HG02798 (cell line): Measurements from ENCODE around the gene LBR.
"Not testable (repeated sequence)": the region's sequence is repeated elsewhere in the genome, so short reads cannot be mapped to it uniquely, and the experiment has no call there.

Experiments
- ATAC-seq: cut with Tn5 transposase; IDR thresholded peaks from one replicate; pipeline ENCODE4 v1.9.1; 2021; ENCODE audit warnings: mild to moderate bottlenecking; ENCODE audit not compliant: unreplicated experiment, poor library complexity

The LBR gene

GRCh38 chr1:225388372-225388771 lies 39.5 kb downstream of the LBR start:
- no peak for ATAC-seq

- ATAC-seq: not testable (repeated sequence)
These were observed 41.0 kb downstream of the LBR start for GRCh38 chr1:225386860-225387259.

GRCh38 chr1:225380691-225381090 lies 47.1 kb downstream of the LBR start:
- ATAC-seq: no peak

DNA sequence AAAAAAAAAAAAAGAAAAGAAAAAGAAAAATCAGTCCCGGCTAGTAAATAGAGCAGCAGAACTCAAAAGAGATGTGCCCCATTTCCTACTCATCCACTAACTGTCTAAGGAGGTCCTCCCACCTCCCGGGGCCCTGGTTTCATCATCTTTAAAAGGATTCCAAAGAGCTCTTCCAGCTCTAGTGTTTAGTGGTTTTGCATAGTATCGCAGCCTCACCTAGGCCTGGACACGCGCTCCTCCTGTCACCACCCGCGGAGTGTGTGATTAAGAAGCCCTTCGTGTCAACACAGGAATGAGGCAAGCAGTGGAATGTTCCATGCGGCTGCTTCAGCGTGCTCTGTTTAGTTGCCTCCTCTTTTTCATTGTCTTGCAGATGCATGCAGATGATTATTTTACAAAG lies 49.0 kb downstream of the LBR start:
- no peak for ATAC-seq

DNA sequence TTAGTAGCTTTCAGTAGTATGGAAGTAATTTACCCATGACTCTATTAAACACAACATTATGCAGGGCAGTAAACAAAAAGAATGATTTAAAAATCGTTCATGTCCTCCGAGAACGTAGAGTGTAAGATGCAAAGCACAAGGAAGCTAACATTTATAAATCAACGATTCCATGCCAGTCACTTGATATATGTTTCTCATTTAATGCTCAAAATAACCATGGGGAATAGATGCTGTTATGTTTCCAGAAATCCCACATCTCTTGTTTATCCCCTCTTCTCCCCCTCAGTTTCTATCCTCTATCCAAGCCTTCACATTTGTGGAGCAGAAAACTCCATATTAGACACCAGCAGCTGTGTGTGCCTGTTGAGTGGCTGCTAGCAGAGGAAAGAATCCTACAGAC lies 52.8 kb downstream of the LBR start:
- ATAC-seq: no peak

DNA sequence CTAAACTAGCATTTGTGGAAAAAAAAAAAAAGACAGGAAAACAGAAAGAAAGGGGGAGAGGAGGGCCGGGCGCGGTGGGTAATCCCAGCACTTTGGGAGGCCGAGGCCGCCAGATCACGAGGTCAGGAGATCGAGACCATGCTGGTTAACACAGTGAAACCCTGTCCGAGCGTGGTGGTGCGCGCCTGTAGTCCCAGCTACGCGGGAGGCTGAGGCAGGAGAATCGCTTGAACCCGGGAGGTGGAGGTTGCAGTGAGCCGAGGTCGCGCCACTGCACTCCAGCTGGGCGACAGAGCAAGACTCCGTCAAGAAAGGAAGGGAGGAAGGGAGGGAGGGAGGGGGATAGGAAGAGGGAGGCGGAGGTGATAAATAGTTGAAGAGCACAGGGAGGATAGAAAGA lies 54.7 kb downstream of the LBR start:
- no peak for ATAC-seq

DNA sequence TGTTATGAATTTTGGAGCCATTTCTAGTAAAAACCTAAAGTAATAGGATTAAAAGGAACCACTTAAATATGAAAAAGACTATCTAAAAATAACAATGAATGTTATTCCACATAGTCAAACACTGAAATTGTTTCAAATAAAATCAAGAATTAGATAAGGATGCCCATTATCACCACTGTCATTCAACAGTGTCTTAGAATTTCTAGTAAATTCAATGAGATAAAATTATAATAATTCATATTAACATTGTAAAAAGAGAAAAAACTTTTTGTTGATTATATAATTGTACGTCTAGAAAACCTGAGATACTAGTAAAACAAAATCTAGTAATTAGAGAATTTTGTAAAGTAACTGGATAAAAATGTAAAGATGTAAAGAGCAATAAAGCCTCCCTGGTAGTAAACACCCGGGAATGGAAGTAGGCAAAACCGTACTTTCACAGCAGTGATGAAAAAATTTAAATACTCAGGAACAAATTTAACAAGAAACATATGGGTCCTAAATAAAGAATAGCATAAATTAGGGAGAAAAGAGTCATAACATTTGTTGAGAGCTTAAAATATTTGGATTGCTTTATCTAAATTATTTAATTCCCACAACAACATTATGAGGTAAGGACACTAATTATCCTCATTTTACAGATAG lies 56.4 kb downstream of the LBR start:
- no peak for ATAC-seq

- ATAC-seq: no peak
These were observed 59.7 kb downstream of the LBR start for GRCh38 chr1:225368036-225368552.

- ATAC-seq: no peak
These were observed 61.3 kb downstream of the LBR start for GRCh38 chr1:225366552-225366951.

- ATAC-seq: no peak
These were observed 61.8 kb downstream of the LBR start for GRCh38 chr1:225366018-225366417.

DNA sequence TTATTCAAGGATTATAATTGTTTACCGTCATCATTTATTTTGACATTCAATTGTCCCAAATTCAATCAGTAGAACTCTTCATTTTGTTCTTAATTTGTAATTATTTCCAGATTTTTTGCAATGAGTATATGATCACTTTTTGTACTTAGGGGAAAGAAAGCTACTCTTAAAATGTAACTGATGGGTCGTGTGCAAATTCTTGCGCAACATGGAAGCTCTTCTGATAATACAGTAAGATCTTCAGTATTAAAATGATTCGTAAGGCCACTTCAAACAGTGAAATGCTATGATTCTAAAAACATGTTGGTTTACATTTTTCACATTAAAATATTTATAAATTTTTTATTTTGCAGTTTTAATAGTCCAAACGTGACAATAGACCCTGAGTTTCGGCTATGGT lies 63.4 kb downstream of the LBR start:
- ATAC-seq: no peak

- no peak for ATAC-seq
These were observed 65.0 kb downstream of the LBR start for GRCh38 chr1:225362805-225363204.

GRCh38 chr1:225361176-225361575 lies 66.7 kb downstream of the LBR start:
- no peak for ATAC-seq

DNA sequence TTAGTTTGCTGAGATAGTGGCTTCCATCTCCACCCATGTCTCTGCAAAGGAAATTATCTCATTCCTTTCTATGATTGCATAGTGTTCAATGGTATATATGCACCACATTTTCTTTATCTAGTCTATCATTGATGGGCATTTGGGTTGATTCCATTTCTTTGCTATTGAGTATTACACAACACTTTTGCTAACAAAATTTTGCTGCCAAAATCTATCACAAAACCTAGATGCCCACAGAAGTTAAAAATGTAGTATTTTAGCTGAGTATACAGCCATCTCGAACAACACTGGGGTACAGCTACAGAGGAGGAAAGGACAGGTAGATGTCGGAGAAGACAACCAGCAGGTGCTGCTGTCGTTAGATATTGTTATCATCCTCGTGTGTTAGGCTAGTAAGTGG lies 67.7 kb downstream of the LBR start:
- no peak for ATAC-seq

GRCh38 chr1:225355863-225356262 lies 72.0 kb downstream of the LBR start:
- no peak for ATAC-seq

DNA sequence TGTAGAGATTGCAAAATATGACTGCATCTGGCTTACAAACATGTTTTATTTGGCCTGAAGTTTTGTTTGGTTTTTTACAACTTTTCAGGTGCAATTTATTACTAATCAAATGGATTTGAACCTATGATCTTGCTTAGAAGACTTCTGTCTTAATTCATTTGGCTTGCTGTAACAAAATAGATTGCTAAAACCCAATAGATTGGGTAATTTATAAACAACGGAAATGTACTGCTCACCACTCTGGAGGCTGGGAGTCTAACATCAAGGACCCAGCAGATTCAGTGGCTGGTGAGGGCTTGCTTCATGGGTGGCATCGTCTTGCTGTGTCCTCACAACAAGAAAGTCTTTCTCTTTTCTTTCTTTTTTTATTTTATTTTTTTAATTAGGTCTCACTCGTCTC lies 72.9 kb downstream of the LBR start:
- no peak for ATAC-seq
